HEK293T (cell line): ENCODE measurements around the gene EVPL.

Source experiments
- BHLHE40 ChIP-seq: fragments of 450-650 bp; IDR thresholded peaks from 2 replicates; pipeline ENCODE4 v1.6.1; 2016; ENCODE audit warnings: mild to moderate bottlenecking, moderate library complexity, borderline replicate concordance
- ELF4 ChIP-seq: fragments of 450-650 bp; IDR thresholded peaks from 2 replicates; pipeline ENCODE4 v1.6.1; 2017; ENCODE audit warnings: antibody characterized with exemption
- FOXA1 ChIP-seq: fragments of 450-650 bp; IDR thresholded peaks from 2 replicates; pipeline ENCODE4 v1.6.1; 2016; ENCODE audit warnings: mild to moderate bottlenecking
- FOXK2 ChIP-seq: fragments of 450-650 bp; IDR thresholded peaks from 2 replicates; pipeline ENCODE4 v1.6.1; 2016; ENCODE audit warnings: mild to moderate bottlenecking
- FOXM1 ChIP-seq: fragments of 450-650 bp; IDR thresholded peaks from 2 replicates; pipeline ENCODE4 v1.6.1; 2017; ENCODE audit warnings: mild to moderate bottlenecking, borderline replicate concordance
- L3MBTL2 ChIP-seq: fragments of 450-650 bp; conservative IDR thresholded peaks from 2 replicates; pipeline ENCODE4 v1.6.1; 2016; ENCODE audit warnings: mild to moderate bottlenecking
- NFRKB ChIP-seq: fragments of 450-650 bp; IDR thresholded peaks from 2 replicates; pipeline ENCODE4 v1.6.1; 2016; ENCODE audit warnings: mild to moderate bottlenecking, moderate library complexity
- PKNOX1 ChIP-seq: fragments of 450-650 bp; IDR thresholded peaks from 2 replicates; pipeline ENCODE4 v1.6.1; 2016
- SP1 ChIP-seq: fragments of 450-650 bp; IDR thresholded peaks from 2 replicates; pipeline ENCODE4 v1.6.1; 2017
- SUZ12 ChIP-seq: fragments of 450-650 bp; IDR thresholded peaks from 2 replicates; pipeline ENCODE4 v1.6.1; 2016; ENCODE audit warnings: mild to moderate bottlenecking
- TARDBP ChIP-seq: fragments of 450-650 bp; IDR thresholded peaks from 2 replicates; pipeline ENCODE4 v1.6.1; 2016
- ZNF384 ChIP-seq: fragments of 450-650 bp; IDR thresholded peaks from 2 replicates; pipeline ENCODE4 v1.6.1; 2016

- TF ChIP-seq FOXM1, result no peak
- TF ChIP-seq NFRKB, result no peak
- TF ChIP-seq PKNOX1, result no peak
- no peak for TF ChIP-seq SUZ12
- TF ChIP-seq FOXK2, result no peak
- TF ChIP-seq ZNF384, result no peak
- TF ChIP-seq SP1, result no peak
- no peak for TF ChIP-seq L3MBTL2
- TF ChIP-seq FOXA1, result no peak
- TF ChIP-seq ELF4, result no peak
- TF ChIP-seq TARDBP, result no peak
- no peak for TF ChIP-seq BHLHE40
These were observed 21.0 kb upstream of the EVPL start for GRCh38 chr17:76048025-76048605.
